CD14-positive monocyte (primary cell): ENCODE measurements around the gene PLEKHN1. TPM values are rescaled to one million over a fixed set of nuclear protein-coding genes. Genes with fewer than 3 reads are reported as not detected.

Experiments used
- DNase-seq, 3 donors: peaks; one replicate each; pipeline ENCODE4 v3.0.0-alpha.2; 2011 to 2022
- H2AFZ ChIP-seq: 2 replicates; pipeline ENCODE4 v1.6.0; 2012; ENCODE audit warnings: mild to moderate bottlenecking, low read depth, low read length, inconsistent platforms; ENCODE audit not compliant: insufficient read depth, poor library complexity, severe bottlenecking
- H3K27ac ChIP-seq, 2 donors: 1 replicate in 1 of 2; 2 replicates in 1 of 2; pipeline ENCODE4 v1.5.1; 2012 to 2013; ENCODE audit warnings: low read length in 2 of 2, control low read depth in 1 of 2, inconsistent platforms in 1 of 2, low read depth in 1 of 2, mild to moderate bottlenecking in 1 of 2
- H3K27me3 ChIP-seq, 2 donors: one replicate each; pipeline versions ENCODE4 v1.6.0 to v1.6.1; 2011 to 2013; ENCODE audit warnings: low read length in 2 of 2; ENCODE audit not compliant: control insufficient read depth in 2 of 2, insufficient read depth in 2 of 2
- H3K36me3 ChIP-seq, 2 donors: replicated peaks in 1 of 2; 1 replicate in 1 of 2; 2 replicates in 1 of 2; pipeline versions ENCODE4 v1.5.1 to v1.6.1; 2012 to 2013; ENCODE audit warnings: low read length in 2 of 2, control low read depth in 1 of 2, inconsistent platforms in 1 of 2, mild to moderate bottlenecking in 1 of 2; ENCODE audit not compliant: insufficient read depth in 2 of 2, control insufficient read depth in 1 of 2
- H3K4me1 ChIP-seq, 2 donors: 1 replicate in 1 of 2; 2 replicates in 1 of 2; pipeline versions ENCODE4 v1.5.1 to v1.6.1; 2012 to 2013; ENCODE audit warnings: low read length in 2 of 2, control low read depth in 1 of 2, inconsistent platforms in 1 of 2, mild to moderate bottlenecking in 1 of 2, moderate library complexity in 1 of 2; ENCODE audit not compliant: insufficient read depth in 2 of 2, control insufficient read depth in 1 of 2
- H3K4me2 ChIP-seq: replicated peaks from 2 replicates; pipeline ENCODE3; 2012; ENCODE audit warnings: low read length, moderate library complexity, mild to moderate bottlenecking; ENCODE audit not compliant: poor library complexity, severe bottlenecking; ENCODE audit errors: extremely low read depth
- H3K4me3 ChIP-seq, 3 experiments: fragments of 200-600 bp in 1 of 3; sonication (generic) in 1 of 3; replicated peaks in 1 of 3; 1 replicate in 2 of 3; 2 replicates in 1 of 3; pipeline ENCODE4 v1.5.1; 2011 to 2013; ENCODE audit warnings: low read length in 3 of 3, mild to moderate bottlenecking in 3 of 3, control low read depth in 2 of 3, low read depth in 2 of 3, inconsistent platforms in 1 of 3, moderate library complexity in 1 of 3
- H3K79me2 ChIP-seq: 2 replicates; pipeline ENCODE4 v1.6.0; 2012; ENCODE audit warnings: mild to moderate bottlenecking, control low read depth, inconsistent platforms, low read length, moderate library complexity; ENCODE audit not compliant: insufficient read depth
- H3K9ac ChIP-seq: 2 replicates; pipeline ENCODE4 v1.6.0; 2017; ENCODE audit warnings: low read length, mild to moderate bottlenecking; ENCODE audit not compliant: insufficient read depth, poor library complexity, severe bottlenecking
- H3K9me3 ChIP-seq, 2 donors: replicated peaks in 1 of 2; 1 replicate in 1 of 2; 2 replicates in 1 of 2; pipeline versions ENCODE4 v1.5.1 to v1.6.1; 2012 to 2013; ENCODE audit warnings: low read length in 2 of 2, control low read depth in 1 of 2; ENCODE audit not compliant: control insufficient read depth in 1 of 2, insufficient read depth in 1 of 2
- H4K20me1 ChIP-seq: 2 replicates; pipeline ENCODE4 v1.6.0; 2012; ENCODE audit warnings: mild to moderate bottlenecking, low read length, control low read depth, moderate library complexity; ENCODE audit not compliant: insufficient read depth
- H3K27ac Mint-ChIP-seq, 7 donors: one replicate each; pipeline ENCODE4 v1.8.0; 2020; ENCODE audit warnings: mild to moderate bottlenecking in 7 of 7, mixed read lengths in 7 of 7, moderate library complexity in 6 of 7, inconsistent platforms in 2 of 7
- H3K27me3 Mint-ChIP-seq, 3 donors: one replicate each; pipeline ENCODE4 v1.8.0; 2021 to 2022; ENCODE audit warnings: low read depth in 3 of 3, mild to moderate bottlenecking in 3 of 3, mixed read lengths in 3 of 3, moderate library complexity in 3 of 3, inconsistent platforms in 1 of 3
- H3K36me3 Mint-ChIP-seq, 2 donors: one replicate each; pipeline ENCODE4 v1.8.0; 2020; ENCODE audit warnings: mixed read lengths in 2 of 2, inconsistent platforms in 1 of 2, mild to moderate bottlenecking in 1 of 2
- H3K4me1 Mint-ChIP-seq: one replicate; pipeline ENCODE4 v1.8.0; 2020; ENCODE audit warnings: mild to moderate bottlenecking, mixed read lengths
- H3K4me3 Mint-ChIP-seq, 2 donors: one replicate each; pipeline ENCODE4 v1.8.0; 2020; ENCODE audit warnings: mild to moderate bottlenecking in 2 of 2, mixed read lengths in 2 of 2, moderate library complexity in 1 of 2
- H3K9me3 Mint-ChIP-seq, 7 donors: one replicate each; pipeline ENCODE4 v1.8.0; 2020 to 2022; ENCODE audit warnings: mixed read lengths in 7 of 7, mild to moderate bottlenecking in 6 of 7, moderate library complexity in 6 of 7, inconsistent platforms in 2 of 7
- WGBS: methylation state at CpG from one replicate; pipeline ENCODE4 v1.1.5; 2013; ENCODE audit warnings: missing lambda C conversion rate; ENCODE audit not compliant: insufficient coverage; 5-methylcytosine and 5-hydroxymethylcytosine counted together
- intact Hi-C, 2 donors: fragments of 100-400 bp; cut with micrococcal nuclease; formaldehyde crosslinking; loops; one replicate each; pipeline versions ENCODE4 v1.15.0 to v1.15.1; 2023
- polyA plus RNA-seq, 3 donors: library from polyadenylated mRNA; depleted of rRNA in 1 of 3; unstranded in 2 of 3; stranded (reverse) in 1 of 3; fragments of 300-500 nt in 2 of 3; fragments of >200 nt in 1 of 3; fragmentation: Illumina TruSeq in 2 of 3; gene quantifications; 1 replicate in 2 of 3; 2 replicates in 1 of 3; pipeline ENCODE4 v1.2.3, GENCODE V29; 2012 to 2021
- TF ChIP-seq, protein P1 (sequence below): fragments of 200-600 bp; IDR thresholded peaks from one replicate; pipeline ENCODE4 v1.8.0; 2022; ENCODE audit warnings: antibody characterized with exemption, mild to moderate bottlenecking

Gene PLEKHN1
- polyA plus RNA-seq, 3 donors, result 0.21 to 1.5 (median 0.62) TPM

DNA sequence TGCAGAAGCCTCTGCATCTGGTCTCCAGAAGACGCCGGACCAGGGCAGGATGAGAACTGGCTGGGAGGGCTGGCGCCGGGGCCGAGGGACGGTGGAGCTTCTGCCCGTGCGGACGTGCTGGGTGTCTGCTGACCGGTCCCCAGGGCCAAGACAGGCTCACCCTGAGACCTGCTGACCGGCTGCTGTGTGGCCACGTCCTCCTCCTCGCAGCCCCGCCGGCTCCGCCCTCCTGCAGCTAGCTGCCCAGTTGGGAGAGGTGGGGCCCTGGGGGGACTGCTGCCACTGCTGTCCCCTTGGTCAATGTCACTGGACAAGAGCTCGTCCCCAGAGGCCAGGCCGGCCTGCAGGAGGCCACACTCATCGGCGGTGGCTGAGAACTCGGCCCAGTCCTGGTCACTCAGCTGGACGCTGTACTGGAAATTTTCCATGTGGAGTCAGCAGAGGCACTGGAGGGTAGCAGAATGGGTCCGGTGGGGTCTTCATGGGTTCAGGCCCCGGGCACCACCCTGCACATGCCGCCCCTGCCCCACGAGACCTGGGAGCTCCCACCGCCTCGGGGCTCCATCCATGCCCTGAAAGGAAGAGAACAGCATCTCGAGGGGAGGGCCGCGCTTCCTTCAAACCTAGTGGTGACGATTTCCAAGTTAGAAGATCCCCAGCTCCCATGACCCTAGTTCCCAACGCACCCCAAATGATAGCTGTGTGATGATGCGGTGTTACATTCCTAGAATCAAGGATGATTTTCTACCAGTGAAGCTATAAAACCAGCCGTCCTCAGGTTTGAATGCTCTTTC is 14.5 kb downstream of the PLEKHN1 start:
- H4K20me1 ChIP-seq, result no peaks in the 10 kb centered on the region
- H3K9me3 ChIP-seq, result peaks cover 0 to 5% of the 10 kb centered on the region in 2 donors
- DNase-seq, result no peak
- Mint-ChIP-seq H3K4me3 (no peak overlapping the region), H3K9me3 (peaks cover 2 to 5% (median 4%) of the 10 kb centered on the region in 7 donors), H3K27ac (no peak overlapping the region), H3K36me3 (no peaks in the 10 kb centered on the region), H3K27me3 (peaks cover 23 to 37% (median 27%) of the 10 kb centered on the region in 3 donors), H3K4me1 (peaks cover 1% of the 10 kb centered on the region)
- no peak overlapping the region for H2AFZ ChIP-seq
- H3K36me3 ChIP-seq, result no peaks in the 10 kb centered on the region
- H3K4me1 ChIP-seq, result peaks cover 5 to 6% of the 10 kb centered on the region in 2 donors
- no peak overlapping the region for H3K4me2 ChIP-seq
- peaks cover 0 to 9% of the 10 kb centered on the region in 2 donors for H3K27me3 ChIP-seq
- no peak overlapping the region for H3K27ac ChIP-seq
- TF ChIP-seq, protein P1, sequence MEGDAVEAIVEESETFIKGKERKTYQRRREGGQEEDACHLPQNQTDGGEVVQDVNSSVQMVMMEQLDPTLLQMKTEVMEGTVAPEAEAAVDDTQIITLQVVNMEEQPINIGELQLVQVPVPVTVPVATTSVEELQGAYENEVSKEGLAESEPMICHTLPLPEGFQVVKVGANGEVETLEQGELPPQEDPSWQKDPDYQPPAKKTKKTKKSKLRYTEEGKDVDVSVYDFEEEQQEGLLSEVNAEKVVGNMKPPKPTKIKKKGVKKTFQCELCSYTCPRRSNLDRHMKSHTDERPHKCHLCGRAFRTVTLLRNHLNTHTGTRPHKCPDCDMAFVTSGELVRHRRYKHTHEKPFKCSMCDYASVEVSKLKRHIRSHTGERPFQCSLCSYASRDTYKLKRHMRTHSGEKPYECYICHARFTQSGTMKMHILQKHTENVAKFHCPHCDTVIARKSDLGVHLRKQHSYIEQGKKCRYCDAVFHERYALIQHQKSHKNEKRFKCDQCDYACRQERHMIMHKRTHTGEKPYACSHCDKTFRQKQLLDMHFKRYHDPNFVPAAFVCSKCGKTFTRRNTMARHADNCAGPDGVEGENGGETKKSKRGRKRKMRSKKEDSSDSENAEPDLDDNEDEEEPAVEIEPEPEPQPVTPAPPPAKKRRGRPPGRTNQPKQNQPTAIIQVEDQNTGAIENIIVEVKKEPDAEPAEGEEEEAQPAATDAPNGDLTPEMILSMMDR, result no peak
- H3K9ac ChIP-seq, result no peak overlapping the region
- WGBS, result 88% methylated on average over 30 of the region's 35 CpGs
- intact Hi-C loops, result loop anchor here (5.0 to 10.0 kb wide), 2 partner anchors 82 to 84 kb away; no protein-coding TSS in a partner anchor
- no peaks in the 10 kb centered on the region for H3K79me2 ChIP-seq
- no peak overlapping the region for H3K4me3 ChIP-seq

DNA sequence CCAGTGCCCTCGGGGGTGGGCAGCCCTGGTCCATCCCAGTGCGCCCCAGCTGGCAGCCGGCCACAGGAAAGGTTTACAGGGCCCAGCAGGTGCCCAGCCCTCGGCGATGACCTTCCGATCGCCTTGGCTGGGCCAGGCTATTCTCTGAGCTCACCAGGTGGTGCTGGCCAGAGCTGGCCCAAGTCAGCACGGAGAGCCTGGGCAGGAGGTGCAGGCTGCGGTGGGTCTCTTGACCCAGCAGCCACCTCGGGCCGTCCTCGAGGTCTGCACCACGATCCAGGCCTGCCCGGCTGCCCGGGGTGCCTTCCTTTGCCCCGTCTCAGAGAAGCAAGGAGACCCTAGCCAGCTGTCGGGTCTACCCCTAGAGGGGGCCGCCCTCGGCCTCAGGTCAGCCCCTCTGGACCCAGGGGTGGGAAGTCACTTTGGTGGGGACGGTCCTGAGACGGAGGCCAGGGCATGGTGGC is 15.2 kb downstream of the PLEKHN1 start:
- H4K20me1 ChIP-seq, result no peaks in the 10 kb centered on the region
- peaks cover 0 to 5% of the 10 kb centered on the region in 2 donors for H3K9me3 ChIP-seq
- H3K27me3 ChIP-seq, result peaks cover 0 to 7% of the 10 kb centered on the region in 2 donors
- H3K4me3 ChIP-seq, result no peak overlapping the region
- H2AFZ ChIP-seq, result no peak overlapping the region
- TF ChIP-seq, protein P1, result no peak
- Mint-ChIP-seq H3K36me3 (no peaks in the 10 kb centered on the region), H3K27ac (peak overlapping the region in 1 of 7 donors; percentile 62), H3K4me3 (no peak overlapping the region), H3K27me3 (peaks cover 23 to 39% (median 30%) of the 10 kb centered on the region in 3 donors), H3K4me1 (no peaks in the 10 kb centered on the region), H3K9me3 (peaks cover 2 to 5% (median 4%) of the 10 kb centered on the region in 7 donors)
- H3K27ac ChIP-seq, result no peak overlapping the region
- intact Hi-C loops, result loop anchor here (5.0 to 10.0 kb wide), 2 partner anchors 81 to 83 kb away; no protein-coding TSS in a partner anchor
- DNase-seq, result no peak
- H3K9ac ChIP-seq, result no peak overlapping the region
- no peaks in the 10 kb centered on the region for H3K4me1 ChIP-seq
- H3K4me2 ChIP-seq, result no peak overlapping the region
- no peaks in the 10 kb centered on the region for H3K79me2 ChIP-seq
- 89% methylated on average over 14 of the region's 21 CpGs for WGBS
- H3K36me3 ChIP-seq, result no peaks in the 10 kb centered on the region
